Measurements from ENCODE around the gene LRRC56.
"Not testable (repeated sequence)": the region's sequence is repeated elsewhere in the genome, so short reads cannot be mapped to it uniquely, and the experiment has no call there.

Gene LRRC56

GRCh38 chr11:574031-574570, 36.8 kb downstream of the LRRC56 start:
- H3K4me3 ChIP-seq (ENCODE audit: control insufficient read depth in 1 of 7, extremely low read depth in 1 of 7, insufficient read depth in 4 of 7, low read depth in 2 of 7, low read length in 6 of 7); CTCF ChIA-PET; H3K27ac ChIP-seq (ENCODE audit: insufficient read depth in 1 of 2, low read depth in 1 of 2, low read length in 2 of 2, poor library complexity in 1 of 2, severe bottlenecking in 2 of 2); H3K9me3 ChIP-seq (ENCODE audit: control extremely low read depth in 1 of 5, control insufficient read depth in 4 of 5, insufficient read depth in 2 of 5, low read depth in 1 of 5, low read length in 4 of 5); H3K36me3 ChIP-seq (ENCODE audit: control insufficient read depth in 4 of 4, insufficient read depth in 4 of 4, low read length in 3 of 4); POLR2A ChIA-PET; DNase-seq: not testable (repeated sequence)
- Histone ChIP-seq H3K4me1 (ENCODE audit: control extremely low read depth in 1 of 4, control insufficient read depth in 4 of 4, insufficient read depth in 4 of 4, low read length in 3 of 4) (peaks cover 3 to 34% (median 28%) of the 10 kb centered on the region in 4 experiments), H3K27me3 (replicated peaks in 2 of 5; ENCODE audit: control insufficient read depth in 4 of 5, insufficient read depth in 5 of 5, low read length in 4 of 5) (peaks cover 0 to 32% (median 13%) of the 10 kb centered on the region in 5 experiments)
- 74% methylated on average over 11 of the region's 14 CpGs for WGBS (ENCODE audit: insufficient coverage)

- no peaks in the 10 kb centered on the region for H3K9me3 ChIP-seq (ENCODE audit: control extremely low read depth in 1 of 5, control insufficient read depth in 4 of 5, insufficient read depth in 2 of 5, low read depth in 1 of 5, low read length in 4 of 5)
- H3K27ac ChIP-seq (ENCODE audit: insufficient read depth in 1 of 2, low read depth in 1 of 2, low read length in 2 of 2, poor library complexity in 1 of 2, severe bottlenecking in 2 of 2) = no peak overlapping the region
- peaks cover 3 to 31% (median 25%) of the 10 kb centered on the region in 4 experiments for H3K4me1 ChIP-seq (ENCODE audit: control extremely low read depth in 1 of 4, control insufficient read depth in 4 of 4, insufficient read depth in 4 of 4, low read length in 3 of 4)
- CTCF ChIA-PET = no interaction called here
- peaks cover 0 to 8% (median 1%) of the 10 kb centered on the region in 4 experiments for H3K36me3 ChIP-seq (ENCODE audit: control insufficient read depth in 4 of 4, insufficient read depth in 4 of 4, low read length in 3 of 4)
- H3K27me3 ChIP-seq (replicated peaks in 2 of 5; ENCODE audit: control insufficient read depth in 4 of 5, insufficient read depth in 5 of 5, low read length in 4 of 5) = peaks cover 0 to 26% (median 13%) of the 10 kb centered on the region in 5 experiments
- peak overlapping the region in 6 of 7 experiments; percentile 23 to 74 (median 62) for H3K4me3 ChIP-seq (ENCODE audit: control insufficient read depth in 1 of 7, extremely low read depth in 1 of 7, insufficient read depth in 4 of 7, low read depth in 2 of 7, low read length in 6 of 7)
- 22% methylated on average over 24 of the region's 25 CpGs for WGBS (ENCODE audit: insufficient coverage)
- peak in 1 of 3 donors; percentile 23 for DNase-seq
- POLR2A ChIA-PET = interaction anchor here (0.8 kb wide), 1 partner anchor 151 kb away, joined by 3 read pairs; no protein-coding TSS in a partner anchor
Observed at GRCh38 chr11:574632-575312, 37.4 kb downstream of the LRRC56 start.

DNA sequence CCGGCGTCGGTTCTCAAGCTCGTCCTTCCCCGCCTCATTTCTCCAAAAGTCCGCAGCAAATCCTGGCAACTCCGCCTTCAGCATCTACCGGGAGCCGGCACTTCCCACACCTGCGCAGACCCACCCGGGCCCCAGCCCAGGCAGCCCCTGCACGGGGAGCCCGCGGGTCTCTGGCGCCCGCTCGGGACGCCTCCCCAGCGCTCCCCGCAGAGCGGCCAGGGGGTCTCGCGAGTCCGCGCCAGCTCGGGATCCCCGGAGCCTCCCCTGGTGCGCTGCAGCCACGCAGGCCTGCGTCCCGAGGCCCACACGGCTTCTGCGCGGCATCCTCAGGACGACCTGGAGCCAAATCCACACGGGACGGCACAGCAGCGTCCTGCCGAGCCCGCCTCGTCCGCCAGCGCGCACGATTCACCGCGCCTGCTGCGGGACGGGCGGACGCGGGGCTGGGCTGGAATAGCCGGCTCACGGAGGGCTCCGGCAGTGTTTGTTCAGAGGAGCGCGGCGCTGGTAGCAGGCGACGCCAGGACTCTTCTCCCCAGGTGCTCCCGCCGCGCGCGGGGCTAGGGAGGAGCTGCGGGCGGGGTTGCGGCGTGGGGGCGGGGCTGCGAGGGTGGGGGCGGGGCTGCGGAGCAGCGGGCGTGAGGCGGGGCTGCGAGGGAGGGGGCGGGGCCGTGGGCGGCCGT, 38.1 kb downstream of the LRRC56 start:
- Histone ChIP-seq H3K27me3 (replicated peaks in 2 of 5; ENCODE audit: control insufficient read depth in 4 of 5, insufficient read depth in 5 of 5, low read length in 4 of 5) (peaks cover 0 to 22% (median 13%) of the 10 kb centered on the region in 5 experiments), H3K27ac (ENCODE audit: insufficient read depth in 1 of 2, low read depth in 1 of 2, low read length in 2 of 2, poor library complexity in 1 of 2, severe bottlenecking in 2 of 2) (no peak overlapping the region), H3K4me3 (ENCODE audit: control insufficient read depth in 1 of 7, extremely low read depth in 1 of 7, insufficient read depth in 4 of 7, low read depth in 2 of 7, low read length in 6 of 7) (peak overlapping the region; percentile 23 to 74 (median 61)), H3K4me1 (ENCODE audit: control extremely low read depth in 1 of 4, control insufficient read depth in 4 of 4, insufficient read depth in 4 of 4, low read length in 3 of 4) (peaks cover 3 to 31% (median 25%) of the 10 kb centered on the region in 4 experiments), H3K9me3 (ENCODE audit: control extremely low read depth in 1 of 5, control insufficient read depth in 4 of 5, insufficient read depth in 2 of 5, low read depth in 1 of 5, low read length in 4 of 5) (no peaks in the 10 kb centered on the region), H3K36me3 (ENCODE audit: control insufficient read depth in 4 of 4, insufficient read depth in 4 of 4, low read length in 3 of 4) (peaks cover 0 to 8% (median 1%) of the 10 kb centered on the region in 4 experiments)
- under 1% methylated on average over 52 of the region's 81 CpGs for WGBS (ENCODE audit: insufficient coverage)
- ChIA-PET CTCF (interaction anchor here (0.7 kb wide), 2 partner anchors 10 to 39 kb away, joined by 3 read pairs; no protein-coding TSS in a partner anchor), POLR2A (interaction anchor here (0.7 to 1.2 kb wide), 3 partner anchors 37 to 150 kb away, joined by 3 to 4 read pairs (median 3); partner anchors contain the start of gene IRF7)
- peak in 2 of 3 donors; percentile 67 to 71 for DNase-seq

- CTCF ChIA-PET = interaction anchor here (0.7 kb wide), 2 partner anchors 11 to 39 kb away, joined by 3 read pairs; no protein-coding TSS in a partner anchor
- peak within 1 kb of the TSS; percentile 74 to 99 (median 89) for H3K4me3 ChIP-seq (ENCODE audit: control insufficient read depth in 1 of 7, extremely low read depth in 1 of 7, insufficient read depth in 4 of 7, low read depth in 2 of 7, low read length in 6 of 7)
Observed at GRCh38 chr11:575996-576768, 38.9 kb downstream of the LRRC56 start, which contains the start of gene PHRF1. Gene PHRF1, plus strand, starts transcription at chr11:576470. Its CDS starts 5,043 bp downstream, at chr11:581513.

DNA sequence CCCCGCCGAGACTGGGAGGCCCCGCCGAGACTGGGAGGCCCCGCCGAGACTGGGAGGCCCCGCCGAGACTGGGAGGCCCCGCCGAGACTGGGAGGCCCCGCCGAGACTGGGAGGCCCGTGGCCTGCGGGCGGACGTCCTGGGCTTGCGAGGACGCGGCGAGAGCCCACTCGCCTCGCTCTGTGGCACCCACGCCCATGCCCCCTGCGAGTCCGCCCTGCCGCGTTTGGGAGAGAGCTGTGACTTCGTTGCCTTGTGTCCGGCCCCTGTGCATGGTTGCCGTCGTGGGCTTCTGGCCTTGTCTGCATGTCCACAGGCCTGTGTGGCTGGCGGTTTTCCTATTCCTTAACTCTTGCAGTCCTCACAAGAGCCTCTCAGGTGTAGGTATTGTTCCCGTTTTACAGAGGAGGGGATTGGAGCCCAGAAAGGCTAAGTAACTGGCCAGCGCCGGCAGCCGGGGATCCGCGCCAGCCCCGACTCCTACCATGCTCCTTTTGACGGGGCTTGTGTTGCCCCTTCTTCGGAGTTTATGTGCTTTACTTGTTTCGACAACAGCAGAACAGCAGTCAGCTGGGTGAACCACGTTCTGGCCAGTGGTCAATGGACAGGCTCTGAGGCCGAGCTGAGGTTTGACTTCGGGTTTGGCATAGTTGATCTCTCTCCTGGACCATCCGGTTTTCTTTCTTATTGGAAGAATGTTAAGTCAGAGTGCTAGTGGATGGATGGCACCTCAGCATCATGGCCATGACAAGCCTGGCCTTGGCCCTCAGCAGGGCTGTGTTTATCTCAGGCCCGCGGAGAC, 39.7 kb downstream of the LRRC56 start:
- WGBS (ENCODE audit: insufficient coverage) = 7% methylated on average over 35 of the region's 48 CpGs
- DNase-seq = no peak
- CTCF ChIA-PET = interaction anchor here (0.6 to 1.9 kb wide), 2 partner anchors 14 to 234 kb away, joined by 3 to 4 read pairs; no protein-coding TSS in a partner anchor

More at GRCh38 chr11:575996-576768, 38.9 kb downstream of the LRRC56 start, which contains the start of gene PHRF1:
- peak; percentile 94 to 98 (median 97) for DNase-seq
- WGBS (ENCODE audit: insufficient coverage) = under 1% methylated on average over 70 of the region's 99 CpGs
- peaks cover 0 to 11% (median 1%) of the 10 kb centered on the region in 4 experiments for H3K36me3 ChIP-seq (ENCODE audit: control insufficient read depth in 4 of 4, insufficient read depth in 4 of 4, low read length in 3 of 4)
- peaks cover 3 to 31% (median 25%) of the 10 kb centered on the region in 4 experiments for H3K4me1 ChIP-seq (ENCODE audit: control extremely low read depth in 1 of 4, control insufficient read depth in 4 of 4, insufficient read depth in 4 of 4, low read length in 3 of 4)
- no peaks in the 10 kb centered on the region for H3K9me3 ChIP-seq (ENCODE audit: control extremely low read depth in 1 of 5, control insufficient read depth in 4 of 5, insufficient read depth in 2 of 5, low read depth in 1 of 5, low read length in 4 of 5)
- H3K27ac ChIP-seq (ENCODE audit: insufficient read depth in 1 of 2, low read depth in 1 of 2, low read length in 2 of 2, poor library complexity in 1 of 2, severe bottlenecking in 2 of 2) = peak within 1 kb of the TSS; percentile 89 to 95
- H3K27me3 ChIP-seq (replicated peaks in 2 of 5; ENCODE audit: control insufficient read depth in 4 of 5, insufficient read depth in 5 of 5, low read length in 4 of 5) = peaks cover 0 to 22% (median 13%) of the 10 kb centered on the region in 5 experiments
- POLR2A ChIA-PET = interaction anchor here (0.7 to 1.2 kb wide), 2 partner anchors 37 to 40 kb away, joined by 3 to 4 read pairs; partner anchors contain the start of gene IRF7

GRCh38 chr11:577611-577894, 40.2 kb downstream of the LRRC56 start:
- Histone ChIP-seq H3K4me3 (ENCODE audit: control insufficient read depth in 1 of 7, extremely low read depth in 1 of 7, insufficient read depth in 4 of 7, low read depth in 2 of 7, low read length in 6 of 7) (peak overlapping the region; percentile 74 to 99 (median 89)), H3K27me3 (replicated peaks in 2 of 5; ENCODE audit: control insufficient read depth in 4 of 5, insufficient read depth in 5 of 5, low read length in 4 of 5) (peaks cover 0 to 22% (median 13%) of the 10 kb centered on the region in 5 experiments), H3K4me1 (ENCODE audit: control extremely low read depth in 1 of 4, control insufficient read depth in 4 of 4, insufficient read depth in 4 of 4, low read length in 3 of 4) (peaks cover 3 to 31% (median 25%) of the 10 kb centered on the region in 4 experiments), H3K36me3 (ENCODE audit: control insufficient read depth in 4 of 4, insufficient read depth in 4 of 4, low read length in 3 of 4) (peaks cover 0 to 19% (median 8%) of the 10 kb centered on the region in 4 experiments), H3K9me3 (ENCODE audit: control extremely low read depth in 1 of 5, control insufficient read depth in 4 of 5, insufficient read depth in 2 of 5, low read depth in 1 of 5, low read length in 4 of 5) (no peaks in the 10 kb centered on the region), H3K27ac (ENCODE audit: insufficient read depth in 1 of 2, low read depth in 1 of 2, low read length in 2 of 2, poor library complexity in 1 of 2, severe bottlenecking in 2 of 2) (peak overlapping the region; percentile 83 to 91)
- ChIA-PET CTCF (interaction anchor here (0.6 to 1.9 kb wide), 3 partner anchors 14 to 233 kb away, joined by 3 to 5 read pairs (median 4); no protein-coding TSS in a partner anchor), POLR2A (no interaction called here)
- DNase-seq = no peak
- WGBS (ENCODE audit: insufficient coverage) = 90% methylated on average over 6 of the region's 6 CpGs

More for the DNA sequence above, 39.7 kb downstream of the LRRC56 start:
- Histone ChIP-seq H3K4me3 (ENCODE audit: control insufficient read depth in 1 of 7, extremely low read depth in 1 of 7, insufficient read depth in 4 of 7, low read depth in 2 of 7, low read length in 6 of 7) (peak overlapping the region; percentile 74 to 99 (median 89)), H3K27me3 (replicated peaks in 2 of 5; ENCODE audit: control insufficient read depth in 4 of 5, insufficient read depth in 5 of 5, low read length in 4 of 5) (peaks cover 0 to 22% (median 13%) of the 10 kb centered on the region in 5 experiments), H3K9me3 (ENCODE audit: control extremely low read depth in 1 of 5, control insufficient read depth in 4 of 5, insufficient read depth in 2 of 5, low read depth in 1 of 5, low read length in 4 of 5) (no peaks in the 10 kb centered on the region), H3K27ac (ENCODE audit: insufficient read depth in 1 of 2, low read depth in 1 of 2, low read length in 2 of 2, poor library complexity in 1 of 2, severe bottlenecking in 2 of 2) (peak overlapping the region; percentile 83 to 91), H3K36me3 (ENCODE audit: control insufficient read depth in 4 of 4, insufficient read depth in 4 of 4, low read length in 3 of 4) (peaks cover 0 to 19% (median 5%) of the 10 kb centered on the region in 4 experiments), H3K4me1 (ENCODE audit: control extremely low read depth in 1 of 4, control insufficient read depth in 4 of 4, insufficient read depth in 4 of 4, low read length in 3 of 4) (peaks cover 3 to 31% (median 25%) of the 10 kb centered on the region in 4 experiments)
- POLR2A ChIA-PET = interaction anchor here (1.2 kb wide), 1 partner anchor 39 kb away, joined by 4 read pairs; the partner anchor contains the start of gene IRF7
